ENCODE measurements around the gene ANAPC7. TPM values are rescaled to one million over a fixed set of nuclear protein-coding genes. Genes with fewer than 3 reads are reported as not detected.
"Not testable (repeated sequence)": the region's sequence is repeated elsewhere in the genome, so short reads cannot be mapped to it uniquely, and the experiment has no call there.

ANAPC7 gene
- total RNA-seq, 1 experiment from 2014 or later: 85.8 TPM

DNA sequence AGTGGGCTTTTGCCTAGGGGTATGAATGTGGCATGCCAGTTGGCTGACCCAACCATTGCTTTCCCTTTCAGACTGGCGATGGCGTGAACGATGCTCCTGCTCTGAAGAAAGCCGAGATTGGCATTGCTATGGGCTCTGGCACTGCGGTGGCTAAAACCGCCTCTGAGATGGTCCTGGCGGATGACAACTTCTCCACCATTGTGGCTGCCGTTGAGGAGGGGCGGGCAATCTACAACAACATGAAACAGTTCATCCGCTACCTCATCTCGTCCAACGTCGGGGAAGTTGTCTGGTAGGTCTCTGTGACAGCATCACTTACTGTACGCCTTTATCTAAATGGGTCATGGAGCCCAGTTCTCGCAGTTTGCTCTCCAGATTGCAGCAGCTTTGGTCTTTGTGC lies 61.4 kb downstream of the ANAPC7 start:
- intact Hi-C loops (cut with micrococcal nuclease; ENCODE audit: unreplicated experiment): no loop called here
- TF ChIP-seq SIN3A (IDR thresholded peaks at IDR 0.05; ENCODE audit: borderline replicate concordance, insufficient read depth, low read depth, low read length) (no peak), TCF7L2 (IDR thresholded peaks at IDR 0.05; ENCODE audit: low read depth, low read length) (no peak), POLR2AphosphoS5 (IDR thresholded peaks at IDR 0.05; ENCODE audit: low read depth, low read length) (no peak)
- TF ChIP-seq, protein P1, sequence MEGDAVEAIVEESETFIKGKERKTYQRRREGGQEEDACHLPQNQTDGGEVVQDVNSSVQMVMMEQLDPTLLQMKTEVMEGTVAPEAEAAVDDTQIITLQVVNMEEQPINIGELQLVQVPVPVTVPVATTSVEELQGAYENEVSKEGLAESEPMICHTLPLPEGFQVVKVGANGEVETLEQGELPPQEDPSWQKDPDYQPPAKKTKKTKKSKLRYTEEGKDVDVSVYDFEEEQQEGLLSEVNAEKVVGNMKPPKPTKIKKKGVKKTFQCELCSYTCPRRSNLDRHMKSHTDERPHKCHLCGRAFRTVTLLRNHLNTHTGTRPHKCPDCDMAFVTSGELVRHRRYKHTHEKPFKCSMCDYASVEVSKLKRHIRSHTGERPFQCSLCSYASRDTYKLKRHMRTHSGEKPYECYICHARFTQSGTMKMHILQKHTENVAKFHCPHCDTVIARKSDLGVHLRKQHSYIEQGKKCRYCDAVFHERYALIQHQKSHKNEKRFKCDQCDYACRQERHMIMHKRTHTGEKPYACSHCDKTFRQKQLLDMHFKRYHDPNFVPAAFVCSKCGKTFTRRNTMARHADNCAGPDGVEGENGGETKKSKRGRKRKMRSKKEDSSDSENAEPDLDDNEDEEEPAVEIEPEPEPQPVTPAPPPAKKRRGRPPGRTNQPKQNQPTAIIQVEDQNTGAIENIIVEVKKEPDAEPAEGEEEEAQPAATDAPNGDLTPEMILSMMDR (IDR thresholded peaks at IDR 0.05): no peak
- TF ChIP-seq, protein P2, sequence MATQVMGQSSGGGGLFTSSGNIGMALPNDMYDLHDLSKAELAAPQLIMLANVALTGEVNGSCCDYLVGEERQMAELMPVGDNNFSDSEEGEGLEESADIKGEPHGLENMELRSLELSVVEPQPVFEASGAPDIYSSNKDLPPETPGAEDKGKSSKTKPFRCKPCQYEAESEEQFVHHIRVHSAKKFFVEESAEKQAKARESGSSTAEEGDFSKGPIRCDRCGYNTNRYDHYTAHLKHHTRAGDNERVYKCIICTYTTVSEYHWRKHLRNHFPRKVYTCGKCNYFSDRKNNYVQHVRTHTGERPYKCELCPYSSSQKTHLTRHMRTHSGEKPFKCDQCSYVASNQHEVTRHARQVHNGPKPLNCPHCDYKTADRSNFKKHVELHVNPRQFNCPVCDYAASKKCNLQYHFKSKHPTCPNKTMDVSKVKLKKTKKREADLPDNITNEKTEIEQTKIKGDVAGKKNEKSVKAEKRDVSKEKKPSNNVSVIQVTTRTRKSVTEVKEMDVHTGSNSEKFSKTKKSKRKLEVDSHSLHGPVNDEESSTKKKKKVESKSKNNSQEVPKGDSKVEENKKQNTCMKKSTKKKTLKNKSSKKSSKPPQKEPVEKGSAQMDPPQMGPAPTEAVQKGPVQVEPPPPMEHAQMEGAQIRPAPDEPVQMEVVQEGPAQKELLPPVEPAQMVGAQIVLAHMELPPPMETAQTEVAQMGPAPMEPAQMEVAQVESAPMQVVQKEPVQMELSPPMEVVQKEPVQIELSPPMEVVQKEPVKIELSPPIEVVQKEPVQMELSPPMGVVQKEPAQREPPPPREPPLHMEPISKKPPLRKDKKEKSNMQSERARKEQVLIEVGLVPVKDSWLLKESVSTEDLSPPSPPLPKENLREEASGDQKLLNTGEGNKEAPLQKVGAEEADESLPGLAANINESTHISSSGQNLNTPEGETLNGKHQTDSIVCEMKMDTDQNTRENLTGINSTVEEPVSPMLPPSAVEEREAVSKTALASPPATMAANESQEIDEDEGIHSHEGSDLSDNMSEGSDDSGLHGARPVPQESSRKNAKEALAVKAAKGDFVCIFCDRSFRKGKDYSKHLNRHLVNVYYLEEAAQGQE (IDR thresholded peaks at IDR 0.05; ENCODE audit: insufficient read depth in 1 of 2, low read depth in 2 of 2, low read length in 1 of 2): no peak
- H3K27ac ChIP-seq (ENCODE audit: low read length): no peak overlapping the region
- no peak for DNase-seq (ENCODE audit: low read depth, low spot score)
- ChIA-PET POLR2A (no interaction called here), CTCF (no interaction called here)
- no peaks in the 10 kb centered on the region for H3K9me3 ChIP-seq (ENCODE audit: control insufficient read depth, insufficient read depth, low read depth, low read length)
- no TSS peak for BruUV-seq (replicated peaks)
- H3K4me1 ChIP-seq (ENCODE audit: control insufficient read depth, insufficient read depth, low read length): no peaks in the 10 kb centered on the region
- H3K27me3 ChIP-seq (ENCODE audit: control insufficient read depth, insufficient read depth, low read length): no peaks in the 10 kb centered on the region
- in situ Hi-C loops (cut with HindIII; ENCODE audit: low pct_unique_long_range_greater_than_20kb, low sequenced_read_pairs): no loop called here
- H3K4me3 ChIP-seq (ENCODE audit: low read depth in 2 of 2, low read length in 2 of 2): no peak overlapping the region
- peaks cover 66% of the 10 kb centered on the region for H3K36me3 ChIP-seq (ENCODE audit: control insufficient read depth, insufficient read depth, low read length)
- no peak for ATAC-seq

DNA sequence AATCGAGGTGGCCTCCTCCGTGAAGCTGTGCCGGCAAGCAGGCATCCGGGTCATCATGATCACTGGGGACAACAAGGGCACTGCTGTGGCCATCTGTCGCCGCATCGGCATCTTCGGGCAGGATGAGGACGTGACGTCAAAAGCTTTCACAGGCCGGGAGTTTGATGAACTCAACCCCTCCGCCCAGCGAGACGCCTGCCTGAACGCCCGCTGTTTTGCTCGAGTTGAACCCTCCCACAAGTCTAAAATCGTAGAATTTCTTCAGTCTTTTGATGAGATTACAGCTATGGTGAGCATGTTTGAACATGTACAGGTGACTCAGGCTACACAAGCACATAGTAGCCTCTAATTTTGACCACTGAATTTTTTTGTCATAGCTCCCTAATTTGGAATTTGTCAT lies 62.8 kb downstream of the ANAPC7 start:
- Histone ChIP-seq H3K9me3 (ENCODE audit: control insufficient read depth, insufficient read depth, low read depth, low read length) (no peaks in the 10 kb centered on the region), H3K27ac (ENCODE audit: low read length) (no peak overlapping the region), H3K4me1 (ENCODE audit: control insufficient read depth, insufficient read depth, low read length) (no peaks in the 10 kb centered on the region), H3K4me3 (ENCODE audit: low read depth in 2 of 2, low read length in 2 of 2) (no peak overlapping the region), H3K27me3 (ENCODE audit: control insufficient read depth, insufficient read depth, low read length) (no peaks in the 10 kb centered on the region), H3K36me3 (ENCODE audit: control insufficient read depth, insufficient read depth, low read length) (peaks cover 67% of the 10 kb centered on the region)
- CTCF ChIA-PET: no interaction called here
- DNase-seq (ENCODE audit: low read depth, low spot score) (no peak), ATAC-seq (no peak)
- in situ Hi-C loops (cut with HindIII; ENCODE audit: low pct_unique_long_range_greater_than_20kb, low sequenced_read_pairs) (no loop called here), intact Hi-C loops (cut with micrococcal nuclease; ENCODE audit: unreplicated experiment) (no loop called here)
- no peak for TF ChIP-seq SIN3A (IDR thresholded peaks at IDR 0.05; ENCODE audit: borderline replicate concordance, insufficient read depth, low read depth, low read length)
- TF ChIP-seq, protein P1 (IDR thresholded peaks at IDR 0.05): no peak
- TF ChIP-seq TCF7L2 (IDR thresholded peaks at IDR 0.05; ENCODE audit: low read depth, low read length): no peak
- TF ChIP-seq, protein P2 (IDR thresholded peaks at IDR 0.05; ENCODE audit: insufficient read depth in 1 of 2, low read depth in 2 of 2, low read length in 1 of 2): no peak
- no peak for TF ChIP-seq POLR2AphosphoS5 (IDR thresholded peaks at IDR 0.05; ENCODE audit: low read depth, low read length)
- BruUV-seq (replicated peaks): no TSS peak
- POLR2A ChIA-PET: no interaction called here

DNA sequence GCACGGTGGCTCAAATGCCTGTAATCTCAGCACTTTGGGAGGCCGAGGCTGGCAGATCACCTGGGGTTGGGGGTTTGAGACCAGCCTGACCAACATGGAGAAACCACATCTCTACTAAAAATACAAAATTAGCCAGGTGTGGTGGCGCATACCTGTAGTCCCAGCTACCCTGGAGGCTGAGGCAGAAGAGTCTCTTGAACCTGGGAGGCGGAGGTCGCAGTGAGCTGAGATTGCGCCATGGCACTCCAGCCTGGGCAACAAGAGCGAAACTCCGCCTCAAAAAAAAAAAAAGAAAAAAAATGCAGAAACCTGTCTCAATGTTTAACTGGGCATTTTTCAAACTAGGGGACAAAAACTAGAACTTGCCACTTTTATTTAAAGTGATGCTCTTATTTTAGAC lies 63.2 kb downstream of the ANAPC7 start:
- H3K4me3 ChIP-seq (ENCODE audit: low read depth in 2 of 2, low read length in 2 of 2); H3K27ac ChIP-seq (ENCODE audit: low read length); H3K9me3 ChIP-seq (ENCODE audit: control insufficient read depth, insufficient read depth, low read depth, low read length); H3K27me3 ChIP-seq (ENCODE audit: control insufficient read depth, insufficient read depth, low read length); BruUV-seq (replicated peaks); H3K4me1 ChIP-seq (ENCODE audit: control insufficient read depth, insufficient read depth, low read length); DNase-seq (ENCODE audit: low read depth, low spot score); intact Hi-C loops (cut with micrococcal nuclease; ENCODE audit: unreplicated experiment); in situ Hi-C loops (cut with HindIII; ENCODE audit: low pct_unique_long_range_greater_than_20kb, low sequenced_read_pairs); POLR2A ChIA-PET; ATAC-seq: not testable (repeated sequence)
- H3K36me3 ChIP-seq (ENCODE audit: control insufficient read depth, insufficient read depth, low read length): peaks cover 67% of the 10 kb centered on the region
- CTCF ChIA-PET: interaction anchor here (0.6 kb wide), 1 partner anchor 269 kb away, joined by 3 read pairs; no protein-coding TSS in a partner anchor

All from Panc1 (cell line).